Measurements from ENCODE around the gene CACNB2.
"Not testable (repeated sequence)": the region's sequence is repeated elsewhere in the genome, so short reads cannot be mapped to it uniquely, and the experiment has no call there.

Gene CACNB2

GRCh38 chr10:18202680-18203460, 62.6 kb downstream of the CACNB2 start:
- POLR2A ChIA-PET: no interaction called here
- no peak for TF ChIP-seq CTCF (IDR thresholded peaks at IDR 0.05; ENCODE audit: control extremely low read depth, extremely low read depth, low read depth, missing control alignments)
- CTCF ChIA-PET: no interaction called here
- DNase-seq (ENCODE audit: extremely low spot score): no peak

GRCh38 chr10:18203471-18203870, 63.2 kb downstream of the CACNB2 start:
- no peak for TF ChIP-seq CTCF (IDR thresholded peaks at IDR 0.05; ENCODE audit: control extremely low read depth, extremely low read depth, low read depth, missing control alignments)
- CTCF ChIA-PET: no interaction called here
- DNase-seq (ENCODE audit: extremely low spot score): no peak
- POLR2A ChIA-PET: no interaction called here

- no peak for TF ChIP-seq CTCF (IDR thresholded peaks at IDR 0.05; ENCODE audit: control extremely low read depth, extremely low read depth, low read depth, missing control alignments)
- POLR2A ChIA-PET: no interaction called here
- CTCF ChIA-PET: no interaction called here
- no peak for DNase-seq (ENCODE audit: extremely low spot score)
These were observed 64.0 kb downstream of the CACNB2 start for GRCh38 chr10:18204039-18204835.

DNA sequence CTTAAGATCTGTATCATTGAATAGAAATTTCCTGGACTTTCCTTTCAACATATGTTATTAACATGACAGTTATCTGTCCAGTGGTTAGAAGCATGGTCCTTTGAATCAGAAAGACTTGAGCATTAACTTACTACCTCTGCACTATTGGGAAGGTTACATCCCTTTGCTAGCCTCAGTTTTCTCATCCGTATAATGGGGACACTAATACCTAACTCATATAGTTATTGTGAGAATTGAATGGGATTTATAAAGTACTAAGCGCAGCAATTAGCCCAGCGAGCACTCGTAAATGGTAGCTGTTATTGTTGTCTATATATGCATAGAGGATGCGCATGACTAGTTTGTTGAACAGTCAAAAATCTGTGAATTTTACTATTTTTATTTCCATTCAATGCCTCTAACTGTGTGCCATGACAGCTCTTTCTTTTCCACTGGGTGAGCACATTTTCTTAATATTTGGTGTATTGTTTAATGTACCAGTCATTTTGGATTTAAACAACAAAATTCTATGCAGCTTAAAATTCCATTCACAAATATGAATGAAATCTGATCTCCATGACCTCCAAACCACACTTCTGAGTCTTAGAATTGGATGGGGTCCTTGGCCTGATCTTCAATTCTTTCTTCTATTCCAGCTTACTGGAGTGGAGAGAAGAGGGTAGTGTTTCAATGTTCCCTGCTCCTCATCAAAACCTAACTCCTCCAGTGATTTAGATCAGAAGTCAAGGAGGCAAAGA, 65.0 kb downstream of the CACNB2 start:
- ChIA-PET CTCF (no interaction called here), POLR2A (no interaction called here)
- no peak for TF ChIP-seq CTCF (IDR thresholded peaks at IDR 0.05; ENCODE audit: control extremely low read depth, extremely low read depth, low read depth, missing control alignments)
- no peak for DNase-seq (ENCODE audit: extremely low spot score)

- POLR2A ChIA-PET; DNase-seq (ENCODE audit: extremely low spot score): not testable (repeated sequence)
- CTCF ChIA-PET: interaction anchor here (1.0 to 1.5 kb wide), 3 partner anchors 9 to 12 kb away, joined by 3 to 6 read pairs (median 4); no protein-coding TSS in a partner anchor
These were observed 68.0 kb downstream of the CACNB2 start for GRCh38 chr10:18208186-18208585.

DNA sequence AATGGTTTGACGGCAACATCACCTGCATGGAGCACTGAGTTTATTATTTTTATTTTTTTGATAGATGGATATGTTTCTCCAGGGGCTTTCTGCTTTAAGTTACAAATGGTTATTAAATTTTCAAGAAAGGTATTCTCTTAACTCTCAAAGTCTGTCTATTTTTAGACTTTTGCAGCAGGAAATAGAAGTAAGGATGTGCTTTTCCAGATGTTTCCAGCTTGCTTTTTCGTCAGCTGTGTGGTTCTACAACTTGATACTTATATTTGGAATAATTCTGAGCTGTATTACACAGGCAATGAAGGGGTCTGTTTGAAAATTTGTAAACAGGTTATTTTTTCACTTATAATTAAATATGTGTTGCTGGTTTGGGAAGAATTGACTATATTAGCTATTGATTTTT, 69.0 kb downstream of the CACNB2 start:
- POLR2A ChIA-PET: no interaction called here
- CTCF ChIA-PET: interaction anchor here (0.8 kb wide), 1 partner anchor 30 kb away, joined by 3 read pairs; no protein-coding TSS in a partner anchor
- no peak for TF ChIP-seq CTCF (IDR thresholded peaks at IDR 0.05; ENCODE audit: control extremely low read depth, extremely low read depth, low read depth, missing control alignments)
- DNase-seq (ENCODE audit: extremely low spot score): no peak

Data from GM10248 (cell line).